ENCODE measurements around the gene FAT3. TPM values are rescaled to one million over a fixed set of nuclear protein-coding genes. Genes with fewer than 3 reads are reported as not detected.

The FAT3 gene
- total RNA-seq (ENCODE audit: unreplicated experiment) = 80.6 TPM
- long read RNA-seq, partial matches to known transcripts = 1 of 1 reads
- long read RNA-seq, other reads (novel, unspliced or antisense) = 0 of 1 reads

DNA sequence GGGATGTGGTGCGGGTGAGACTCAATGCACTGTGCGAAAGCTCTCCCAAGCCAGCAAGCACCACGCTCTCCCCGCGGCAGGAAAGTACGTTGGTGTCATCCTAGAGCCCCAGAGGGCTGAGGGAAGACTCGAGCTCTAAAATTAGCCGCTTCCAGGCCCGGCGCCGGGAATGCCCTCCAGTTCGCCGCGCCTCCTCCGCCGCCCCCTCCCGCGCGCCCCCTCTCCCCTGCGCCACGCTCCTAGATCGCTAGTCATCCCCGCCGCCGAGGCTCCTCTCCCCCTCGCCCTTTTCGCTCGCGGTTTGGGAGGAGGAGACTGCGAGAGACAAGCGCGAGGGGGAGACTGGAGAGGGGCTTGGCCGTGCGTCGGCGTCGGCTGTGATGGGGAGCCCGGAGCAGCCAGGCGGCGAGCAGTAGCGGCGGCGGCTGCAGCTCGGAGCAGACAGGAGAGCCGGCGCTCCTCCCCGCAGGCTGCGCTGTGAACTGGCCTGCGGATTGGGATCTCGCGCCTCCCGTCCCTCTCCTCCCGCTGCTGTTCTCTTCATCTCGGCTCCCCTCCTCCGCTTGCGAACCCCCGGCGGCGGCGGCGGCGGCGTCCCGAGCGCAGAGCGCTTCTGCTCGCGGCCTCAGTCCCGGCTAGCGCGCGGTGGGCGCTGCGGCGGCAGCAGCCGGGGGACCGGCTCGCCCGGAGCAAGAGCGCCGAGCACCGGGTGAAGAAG lies at the start of gene FAT3:
FAT3 (plus strand) TSS at position 412 of the 718 bp plus-strand sequence. CDS start 127,295 bp downstream, outside the sequence.
- Mint-ChIP-seq H3K36me3 (ENCODE audit: unreplicated experiment) (peaks cover 7% of the 10 kb centered on the region), H3K27ac (ENCODE audit: unreplicated experiment) (peak within 1 kb of the TSS; percentile 90), H3K9me3 (ENCODE audit: unreplicated experiment) (peaks cover 15% of the 10 kb centered on the region), H3K4me3 (ENCODE audit: unreplicated experiment) (peak within 1 kb of the TSS; percentile 96), H3K27me3 (ENCODE audit: unreplicated experiment) (peaks cover 17% of the 10 kb centered on the region), H3K4me1 (ENCODE audit: low read depth, unreplicated experiment) (peaks cover 30% of the 10 kb centered on the region)
- peak; percentile 84 for DNase-seq
- TF ChIP-seq, protein P1, sequence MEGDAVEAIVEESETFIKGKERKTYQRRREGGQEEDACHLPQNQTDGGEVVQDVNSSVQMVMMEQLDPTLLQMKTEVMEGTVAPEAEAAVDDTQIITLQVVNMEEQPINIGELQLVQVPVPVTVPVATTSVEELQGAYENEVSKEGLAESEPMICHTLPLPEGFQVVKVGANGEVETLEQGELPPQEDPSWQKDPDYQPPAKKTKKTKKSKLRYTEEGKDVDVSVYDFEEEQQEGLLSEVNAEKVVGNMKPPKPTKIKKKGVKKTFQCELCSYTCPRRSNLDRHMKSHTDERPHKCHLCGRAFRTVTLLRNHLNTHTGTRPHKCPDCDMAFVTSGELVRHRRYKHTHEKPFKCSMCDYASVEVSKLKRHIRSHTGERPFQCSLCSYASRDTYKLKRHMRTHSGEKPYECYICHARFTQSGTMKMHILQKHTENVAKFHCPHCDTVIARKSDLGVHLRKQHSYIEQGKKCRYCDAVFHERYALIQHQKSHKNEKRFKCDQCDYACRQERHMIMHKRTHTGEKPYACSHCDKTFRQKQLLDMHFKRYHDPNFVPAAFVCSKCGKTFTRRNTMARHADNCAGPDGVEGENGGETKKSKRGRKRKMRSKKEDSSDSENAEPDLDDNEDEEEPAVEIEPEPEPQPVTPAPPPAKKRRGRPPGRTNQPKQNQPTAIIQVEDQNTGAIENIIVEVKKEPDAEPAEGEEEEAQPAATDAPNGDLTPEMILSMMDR (IDR thresholded peaks at IDR 0.05; ENCODE audit: partially characterized antibody, unreplicated experiment) = no peak

DNA sequence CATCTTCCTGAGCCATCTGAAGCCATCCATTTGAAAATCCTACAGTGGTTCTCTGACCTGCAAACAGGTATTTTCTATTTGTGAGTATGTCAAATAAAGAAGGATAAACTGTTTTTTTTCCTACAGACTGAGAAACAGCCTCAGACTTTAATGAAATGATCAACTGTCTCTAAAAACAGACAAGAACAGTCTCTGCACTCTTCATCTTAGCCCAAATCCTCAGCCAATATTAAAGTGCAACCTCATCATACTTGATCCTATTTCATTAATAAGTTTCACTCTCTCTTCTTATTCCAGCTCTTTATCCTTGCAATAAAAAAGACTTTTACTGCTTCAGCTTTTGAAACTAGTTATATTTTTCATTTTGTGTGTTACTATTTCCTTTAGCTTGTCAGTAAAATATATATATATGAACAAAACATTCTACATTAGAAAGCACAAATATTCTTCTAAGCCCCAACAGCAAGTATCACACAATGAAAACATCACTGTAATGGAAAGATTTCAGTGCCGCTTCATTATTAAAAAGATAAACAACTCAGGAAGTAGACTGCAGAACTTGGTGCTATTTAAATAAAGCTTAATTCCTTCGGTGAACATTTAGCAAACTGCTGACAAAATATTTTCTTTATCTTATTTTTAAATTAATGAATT lies 45.5 kb upstream of the FAT3 start:
- H3K27ac Mint-ChIP-seq (ENCODE audit: unreplicated experiment) = no peak overlapping the region
- H3K27me3 Mint-ChIP-seq (ENCODE audit: unreplicated experiment) = no peaks in the 10 kb centered on the region
- no peaks in the 10 kb centered on the region for H3K4me1 Mint-ChIP-seq (ENCODE audit: low read depth, unreplicated experiment)
- no peaks in the 10 kb centered on the region for H3K36me3 Mint-ChIP-seq (ENCODE audit: unreplicated experiment)
- DNase-seq = no peak
- TF ChIP-seq, protein P1 (IDR thresholded peaks at IDR 0.05; ENCODE audit: partially characterized antibody, unreplicated experiment) = no peak
- no peaks in the 10 kb centered on the region for H3K9me3 Mint-ChIP-seq (ENCODE audit: unreplicated experiment)
- H3K4me3 Mint-ChIP-seq (ENCODE audit: unreplicated experiment) = no peak overlapping the region

DNA sequence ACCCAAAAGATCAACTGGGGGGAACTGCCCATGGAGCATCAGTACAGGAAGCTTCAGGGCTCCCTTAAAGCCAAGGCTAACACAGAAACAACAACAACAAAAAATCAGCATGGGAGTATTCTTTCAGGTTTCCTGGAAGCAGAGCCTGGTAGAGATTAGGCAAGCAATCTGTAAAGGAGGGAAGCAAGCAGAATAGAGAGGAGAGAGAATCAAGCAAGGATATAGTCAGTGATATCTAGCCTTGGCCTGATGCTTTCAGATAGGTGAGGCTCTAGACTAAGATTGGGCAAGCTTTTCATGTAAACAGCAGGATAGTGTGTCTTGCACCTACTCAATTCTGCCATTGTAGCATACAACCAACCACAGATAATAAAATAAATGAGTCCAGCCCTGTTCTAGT lies 44.4 kb upstream of the FAT3 start:
- no peak for DNase-seq
- TF ChIP-seq, protein P1 (IDR thresholded peaks at IDR 0.05; ENCODE audit: partially characterized antibody, unreplicated experiment) = no peak
- no peak overlapping the region for H3K4me3 Mint-ChIP-seq (ENCODE audit: unreplicated experiment)
- H3K27me3 Mint-ChIP-seq (ENCODE audit: unreplicated experiment) = no peaks in the 10 kb centered on the region
- no peaks in the 10 kb centered on the region for H3K9me3 Mint-ChIP-seq (ENCODE audit: unreplicated experiment)
- H3K4me1 Mint-ChIP-seq (ENCODE audit: low read depth, unreplicated experiment) = no peaks in the 10 kb centered on the region
- no peaks in the 10 kb centered on the region for H3K36me3 Mint-ChIP-seq (ENCODE audit: unreplicated experiment)
- no peak overlapping the region for H3K27ac Mint-ChIP-seq (ENCODE audit: unreplicated experiment)

DNA sequence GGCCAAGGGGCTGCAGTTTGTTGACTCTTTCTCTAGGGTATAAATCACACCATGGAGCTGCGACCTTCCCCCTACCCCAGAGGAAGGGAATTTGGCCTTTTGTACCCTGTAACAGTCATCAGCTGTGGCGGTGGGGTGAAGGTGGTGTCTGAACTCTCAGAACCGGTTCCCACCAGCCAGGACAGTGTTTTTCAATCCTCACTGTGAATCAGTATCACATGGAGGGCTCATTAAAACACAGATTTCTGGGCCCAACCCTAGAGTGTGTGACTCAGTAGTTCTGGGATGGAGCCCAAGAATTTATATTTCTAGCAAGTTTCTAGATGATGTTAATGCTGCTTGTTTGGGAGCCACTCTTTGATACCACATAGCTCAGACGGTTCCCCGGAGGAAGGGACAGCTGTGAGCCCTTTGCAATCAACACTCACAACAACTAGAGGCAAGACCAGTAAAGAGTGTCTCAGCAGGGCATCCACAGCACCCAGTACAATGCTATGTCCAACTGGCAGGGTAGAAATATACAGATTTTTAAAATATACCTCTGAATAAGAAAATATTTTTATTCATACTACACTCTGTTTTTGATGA lies 43.9 kb upstream of the FAT3 start:
- H3K27me3 Mint-ChIP-seq (ENCODE audit: unreplicated experiment) = no peaks in the 10 kb centered on the region
- TF ChIP-seq, protein P1 (IDR thresholded peaks at IDR 0.05; ENCODE audit: partially characterized antibody, unreplicated experiment) = no peak
- H3K9me3 Mint-ChIP-seq (ENCODE audit: unreplicated experiment) = no peaks in the 10 kb centered on the region
- H3K27ac Mint-ChIP-seq (ENCODE audit: unreplicated experiment) = no peak overlapping the region
- no peaks in the 10 kb centered on the region for H3K4me1 Mint-ChIP-seq (ENCODE audit: low read depth, unreplicated experiment)
- no peak overlapping the region for H3K4me3 Mint-ChIP-seq (ENCODE audit: unreplicated experiment)
- H3K36me3 Mint-ChIP-seq (ENCODE audit: unreplicated experiment) = no peaks in the 10 kb centered on the region
- no peak for DNase-seq

All from glutamatergic neuron (in vitro differentiated cells).